Activated CD8-positive, alpha-beta memory T cell treated with anti-CD3 and anti-CD28 coated beads for 4 hours (primary cell): ENCODE data around the gene MSANTD3.

Experiments used
- DNase-seq, 2 donors: peaks; one replicate each; pipeline ENCODE4 v3.0.0-alpha.2; 2020; ENCODE audit warnings: low read depth in 2 of 2

Gene MSANTD3

DNA sequence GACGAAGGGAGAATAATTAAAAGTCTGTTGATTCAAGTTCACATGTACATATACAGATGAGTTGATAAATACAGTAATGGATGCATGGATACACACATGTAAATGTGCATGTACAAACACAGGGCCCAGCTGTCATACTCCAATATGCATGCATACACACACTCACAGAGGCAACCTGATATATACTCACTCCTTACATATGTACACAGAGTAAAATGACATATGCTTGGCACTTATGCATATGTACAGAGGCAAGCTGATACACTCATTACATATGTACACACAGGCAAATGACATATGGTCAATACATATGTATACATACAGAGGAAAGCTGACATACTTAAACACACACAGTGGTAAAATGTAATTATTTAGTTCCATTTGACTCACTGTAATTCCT, 38.8 kb downstream of the MSANTD3 start:
- no peak for DNase-seq

DNA sequence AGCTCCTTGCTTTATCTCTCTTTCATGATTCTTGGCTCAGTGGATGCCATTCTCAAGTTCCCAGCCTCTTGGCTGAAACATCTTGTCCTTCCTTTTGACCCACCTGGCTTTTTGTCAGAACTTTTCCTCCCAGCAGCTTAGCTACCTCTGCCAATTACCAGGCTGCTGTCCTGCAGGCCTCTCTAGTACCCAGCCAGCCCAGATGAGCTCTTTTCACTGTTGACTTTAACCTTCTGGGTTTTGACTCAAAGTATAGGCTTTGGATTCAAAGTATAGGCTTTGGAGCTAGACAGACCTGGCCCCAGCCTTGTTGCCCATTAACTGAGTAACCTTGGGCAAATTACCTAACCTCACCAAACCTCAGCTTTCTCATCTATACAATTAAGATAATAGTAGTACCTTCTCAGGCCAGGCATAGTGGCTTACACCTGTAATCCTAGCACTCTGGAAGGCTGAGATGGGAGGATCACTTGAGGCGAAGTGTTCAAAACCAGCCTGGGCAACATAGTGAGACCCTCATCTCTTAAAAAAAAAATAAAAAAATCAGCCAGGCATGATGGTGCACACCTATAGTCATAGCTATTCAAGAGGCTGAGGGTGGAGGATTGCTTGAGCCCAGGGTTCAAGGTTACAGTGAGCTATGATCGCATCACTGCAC, 39.4 kb downstream of the MSANTD3 start:
- DNase-seq = no peak

DNA sequence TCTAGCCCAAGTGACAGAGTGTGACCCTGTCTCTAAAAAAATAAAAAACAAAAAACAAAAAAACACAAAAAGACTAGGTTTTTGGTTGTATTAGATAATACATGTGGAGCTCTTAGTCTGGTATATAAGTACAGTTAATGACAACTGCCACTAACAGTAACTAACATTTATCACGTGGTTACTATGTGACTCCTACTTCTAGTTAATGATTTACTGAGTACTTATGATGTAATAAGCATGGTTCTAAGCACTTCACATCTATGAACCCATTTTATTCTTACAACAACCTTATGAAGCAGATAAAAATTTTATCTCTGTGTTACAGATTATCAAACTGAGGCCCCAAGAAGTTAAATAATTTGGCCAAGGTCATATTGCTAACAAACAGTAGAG, 39.9 kb downstream of the MSANTD3 start:
- DNase-seq = no peak

DNA sequence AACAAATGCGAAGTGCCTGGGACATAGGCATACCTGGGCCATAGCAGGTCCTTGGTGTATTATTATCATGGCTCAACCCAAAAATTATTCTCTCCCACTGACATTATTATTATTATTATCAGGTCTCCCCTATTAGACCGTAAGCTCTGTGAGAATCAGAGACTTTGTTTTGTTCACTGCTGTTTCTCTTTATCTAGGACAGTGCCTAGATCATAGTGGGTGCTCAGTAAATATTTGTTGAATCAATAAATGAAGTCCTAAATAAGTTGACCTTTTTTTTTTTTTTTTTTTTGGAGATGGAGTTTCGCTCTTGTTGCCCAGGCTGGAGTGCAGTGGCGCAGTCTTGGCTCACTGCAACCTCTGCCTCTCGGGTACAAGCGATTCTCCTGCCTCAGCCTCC, 41.1 kb downstream of the MSANTD3 start:
- no peak for DNase-seq

DNA sequence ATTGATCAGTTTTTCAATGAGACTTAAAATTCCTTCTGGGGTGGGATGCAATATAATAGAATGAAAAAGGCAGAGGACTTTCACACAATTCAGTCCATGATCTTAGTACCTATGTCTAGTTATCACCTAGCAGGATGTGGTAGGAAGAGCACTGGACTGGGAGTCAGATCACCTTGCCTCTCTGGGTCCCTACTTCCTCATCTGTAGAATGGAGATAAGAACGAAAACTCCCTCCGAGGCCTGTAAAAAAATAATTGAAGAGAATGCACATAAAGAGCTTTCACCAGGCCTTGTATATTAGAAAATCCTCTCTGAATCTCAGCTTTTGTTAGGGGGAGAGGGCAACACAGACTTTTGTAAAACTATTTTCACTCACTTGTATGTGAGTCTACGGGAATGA, 45.3 kb downstream of the MSANTD3 start:
- DNase-seq = no peak

DNA sequence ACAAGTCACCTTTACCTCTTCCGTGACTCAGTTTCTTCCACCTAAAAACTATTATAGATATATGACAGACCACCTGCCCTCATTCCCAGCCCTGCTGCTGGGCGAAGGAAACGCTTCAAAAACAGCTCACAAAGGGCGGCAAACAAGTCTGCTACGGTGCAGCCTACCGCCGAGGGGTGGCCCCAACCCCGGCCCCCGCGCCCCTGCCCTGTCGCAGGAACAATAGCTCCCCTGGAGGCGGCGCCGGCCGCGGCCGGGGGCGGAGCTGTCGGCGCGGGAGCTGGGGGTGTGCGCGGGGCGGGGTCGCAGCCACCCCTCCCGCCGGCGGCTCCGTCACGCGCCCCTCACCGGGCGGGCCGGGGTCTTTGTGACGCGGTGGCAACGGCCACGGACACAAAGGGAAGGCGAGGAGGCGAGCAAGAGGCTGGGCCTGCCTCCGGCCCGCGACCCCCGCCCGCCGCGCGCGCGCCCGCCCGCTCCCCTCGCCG, 45.9 kb downstream of the MSANTD3 start, which contains the start of gene TMEFF1:
Gene TMEFF1, plus strand, starts transcription at position 362 of the 488 bp plus-strand sequence. CDS start 396 bp downstream, outside the sequence.
- DNase-seq = no peak

DNA sequence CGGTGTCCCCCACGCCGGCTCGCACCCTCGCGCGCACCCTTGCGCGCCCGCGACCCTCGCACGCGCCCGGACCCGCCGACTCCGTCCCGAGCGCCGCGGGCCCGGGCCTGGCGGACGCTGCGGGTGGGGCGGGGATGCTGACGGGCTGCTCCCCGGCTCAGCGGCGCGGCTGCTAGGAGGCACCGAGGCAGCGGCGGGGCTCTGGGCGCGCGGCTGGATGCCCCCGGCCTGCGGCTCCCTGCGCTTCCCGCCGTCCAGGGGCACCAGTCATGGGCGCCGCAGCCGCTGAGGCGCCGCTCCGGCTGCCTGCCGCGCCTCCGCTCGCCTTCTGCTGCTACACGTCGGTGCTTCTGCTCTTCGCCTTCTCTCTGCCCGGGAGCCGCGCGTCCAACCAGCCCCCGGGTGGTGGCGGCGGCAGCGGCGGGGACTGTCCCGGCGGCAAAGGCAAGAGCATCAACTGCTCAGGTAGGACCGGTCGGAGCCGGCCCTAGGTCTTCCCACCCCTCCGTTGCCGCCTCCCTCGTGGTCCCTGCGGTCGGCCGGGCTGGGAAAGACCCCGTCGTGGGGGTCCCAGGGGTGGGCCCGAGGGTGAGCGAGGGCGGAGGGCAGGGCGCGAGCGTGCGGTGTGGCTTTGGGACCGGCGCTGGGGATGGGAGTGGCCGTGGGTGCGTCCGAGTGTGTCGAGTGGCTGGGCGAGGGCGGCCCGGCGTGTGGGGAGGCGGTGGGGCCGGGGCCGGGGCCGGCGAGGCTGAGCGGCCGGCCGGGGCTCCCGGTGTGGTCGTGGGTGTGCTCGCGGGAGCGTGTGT, 46.5 kb downstream of the MSANTD3 start:
- no peak for DNase-seq

DNA sequence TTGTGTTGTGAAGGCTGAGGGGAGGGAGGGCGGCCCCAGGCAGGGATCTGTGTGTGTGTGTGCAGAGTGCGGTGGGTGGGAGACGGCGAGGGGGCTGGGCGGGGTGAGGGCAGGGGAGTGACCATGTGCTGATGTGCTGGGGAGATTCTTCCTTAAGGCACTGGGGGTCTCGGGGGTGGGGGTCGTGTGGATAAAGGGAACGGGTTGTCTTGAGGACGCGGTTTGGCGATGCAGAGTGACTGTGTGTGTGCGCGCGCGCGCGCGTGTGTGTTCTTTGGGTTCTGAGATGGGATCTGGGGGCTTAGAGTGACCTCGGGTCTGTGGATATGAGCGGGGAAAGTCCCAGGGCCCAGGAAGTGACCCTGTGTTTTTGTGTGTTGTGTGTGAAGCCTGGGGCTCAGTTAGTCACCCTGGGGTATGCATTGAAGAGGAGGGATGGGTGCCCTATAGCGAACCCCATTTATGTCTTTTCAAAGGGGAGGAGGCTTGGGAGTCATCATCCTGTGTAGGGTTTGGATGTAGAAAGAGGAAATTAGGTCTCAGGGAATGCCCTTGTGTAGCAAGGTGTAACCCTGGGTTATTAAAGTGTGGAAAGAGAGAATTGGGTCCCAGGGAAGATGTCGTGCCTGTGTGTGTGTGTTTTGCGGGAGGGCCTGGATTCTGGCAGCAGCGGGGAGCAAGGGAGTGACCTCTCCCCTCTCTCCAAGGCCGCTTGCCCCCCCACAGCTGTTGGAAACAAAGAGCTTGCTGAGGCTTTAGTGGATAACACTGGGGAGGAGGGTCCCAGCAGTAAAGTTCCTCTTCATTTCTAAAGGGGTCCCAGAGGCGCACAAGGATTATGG, 47.4 kb downstream of the MSANTD3 start:
- no peak for DNase-seq

DNA sequence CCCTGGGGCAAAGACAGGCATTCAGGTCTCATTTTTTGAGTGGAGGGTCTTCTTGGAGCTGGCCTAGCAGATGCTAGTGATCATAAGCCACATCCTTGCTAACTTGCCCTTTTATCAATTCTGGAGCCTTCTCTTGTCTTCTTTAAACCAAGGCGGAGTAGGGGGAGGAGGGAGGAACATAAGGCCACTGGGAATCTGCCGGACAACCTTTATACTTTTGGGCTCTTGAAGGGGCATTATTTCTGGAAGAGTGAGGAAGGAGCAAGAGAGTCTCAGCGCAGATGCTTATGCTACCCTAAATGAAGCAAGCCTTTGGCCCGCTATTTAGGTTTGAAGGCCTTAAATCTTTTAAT, 48.0 kb downstream of the MSANTD3 start:
- no peak for DNase-seq

DNA sequence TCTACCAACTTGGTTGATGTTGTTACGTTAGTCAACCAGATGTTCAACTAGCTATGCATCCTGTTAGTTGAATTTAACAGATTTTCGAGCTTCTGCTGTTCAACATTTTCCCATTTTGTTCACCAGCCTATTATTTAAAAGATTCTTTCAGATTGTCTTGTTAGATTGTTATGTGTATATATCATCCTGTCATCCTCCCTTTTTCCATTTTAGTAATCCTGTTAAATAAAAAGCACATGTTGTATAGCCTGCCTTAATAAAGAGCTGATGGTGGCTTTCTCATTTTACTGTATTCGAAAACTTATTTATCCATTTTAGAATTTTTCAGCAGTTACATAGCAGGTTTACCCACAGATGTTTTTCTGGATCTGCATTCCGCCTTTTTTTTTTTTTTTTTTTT, 50.3 kb downstream of the MSANTD3 start:
- DNase-seq = no peak

DNA sequence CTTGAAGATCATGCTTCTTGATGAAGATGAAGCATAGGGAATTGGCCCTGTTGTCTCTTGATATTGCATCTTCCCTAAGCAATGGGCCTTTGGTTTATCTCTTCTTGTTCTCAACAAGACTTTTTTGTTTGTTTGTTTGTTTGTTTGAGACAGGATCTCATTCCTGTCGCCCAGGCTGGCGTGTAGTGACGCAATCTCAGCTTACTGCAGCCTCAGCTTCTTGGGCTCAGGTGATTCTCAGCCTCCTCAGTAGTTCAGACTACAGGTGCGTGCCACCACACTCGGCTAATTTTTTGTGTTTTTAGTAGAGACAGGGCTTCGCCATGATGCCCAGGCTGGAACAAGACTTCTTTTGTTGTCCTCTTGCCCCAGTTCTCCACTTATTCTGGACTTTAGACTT, 51.2 kb downstream of the MSANTD3 start:
- no peak for DNase-seq

DNA sequence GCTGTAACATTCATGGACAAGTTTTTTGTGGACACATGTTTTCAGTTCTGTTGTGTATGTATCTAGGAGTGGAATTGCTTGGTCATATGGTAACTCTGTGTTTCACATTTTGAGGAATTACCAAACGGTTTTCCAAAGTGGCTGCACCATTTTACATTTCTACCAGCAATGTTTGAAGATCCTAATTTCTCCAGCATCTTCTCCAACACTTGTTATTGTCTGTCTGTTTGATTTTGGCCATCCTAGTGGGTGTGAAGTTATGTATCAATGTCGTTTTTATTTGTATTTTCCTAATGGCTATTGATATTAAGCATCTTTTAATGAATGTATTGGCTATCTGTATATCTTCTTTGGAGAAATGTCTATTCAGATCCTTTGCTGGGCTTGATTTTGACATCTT, 52.9 kb downstream of the MSANTD3 start:
- no peak for DNase-seq

DNA sequence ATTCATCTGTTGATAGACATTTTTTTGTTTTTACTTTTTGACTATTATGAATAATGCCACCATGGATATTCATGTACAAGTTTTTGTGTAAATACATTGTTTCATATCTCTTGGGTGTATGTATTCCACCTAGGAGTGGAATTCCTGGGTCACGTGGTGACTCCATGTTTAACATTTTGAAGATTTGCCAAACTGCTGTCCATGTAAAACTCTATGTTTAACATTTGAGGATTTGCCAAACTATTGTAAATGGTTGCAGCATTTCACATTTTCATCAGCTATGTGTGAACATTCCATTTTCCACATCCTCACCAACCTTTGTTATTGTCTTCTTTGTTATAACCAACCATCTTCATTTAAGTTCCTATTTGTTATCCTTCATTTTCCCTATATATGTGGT, 58.3 kb downstream of the MSANTD3 start:
- no peak for DNase-seq

DNA sequence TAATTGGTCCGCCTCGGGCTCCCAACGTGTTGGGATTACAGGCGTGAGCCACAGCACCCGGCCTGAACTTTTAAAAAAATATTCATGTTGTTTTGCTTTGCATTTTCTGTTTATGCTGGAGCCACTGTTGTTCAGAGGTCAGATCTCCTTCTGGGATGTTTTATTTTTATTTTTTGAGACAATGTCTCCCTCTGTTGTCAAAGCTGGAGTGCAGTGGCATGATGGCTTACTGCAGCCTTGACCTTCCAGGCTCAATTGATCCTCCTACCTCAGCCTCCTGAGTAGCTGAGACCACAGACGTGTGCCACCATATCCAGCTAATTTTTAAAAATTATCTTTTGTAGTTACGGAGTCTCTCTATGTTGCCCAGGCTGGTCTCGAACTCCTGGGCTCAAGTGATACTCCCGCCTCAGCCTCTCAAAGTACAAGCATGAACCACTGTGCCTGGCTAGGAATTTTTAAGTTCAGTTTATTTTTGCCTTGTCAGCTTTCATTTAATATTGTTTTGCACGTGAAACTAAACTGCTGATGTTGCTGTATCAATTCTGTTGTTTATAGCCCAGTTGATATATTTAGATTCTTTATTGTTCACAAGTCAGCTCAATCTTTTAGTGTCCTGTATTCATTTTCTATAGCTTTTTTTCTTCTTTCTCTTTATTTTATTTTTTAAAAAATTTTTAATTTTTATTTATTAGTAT, 59.7 kb downstream of the MSANTD3 start:
- DNase-seq = no peak

DNA sequence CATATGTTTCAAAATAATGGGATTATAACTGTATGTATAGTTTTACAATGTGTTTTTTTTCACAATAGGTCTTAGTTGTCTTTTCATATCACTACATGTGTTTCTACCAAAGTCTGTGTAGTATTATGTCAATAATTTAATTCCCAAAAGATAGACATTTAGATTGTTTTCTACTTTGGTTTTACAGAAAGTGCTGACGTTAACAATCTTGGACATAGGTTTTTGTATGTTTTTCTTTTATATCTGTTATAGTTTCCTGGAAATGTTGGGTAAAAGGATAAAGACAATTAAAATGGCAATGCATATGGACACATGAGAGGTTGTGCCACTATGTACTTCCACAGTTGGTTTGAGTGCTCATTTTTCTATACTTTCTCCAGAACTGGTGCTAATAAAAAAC, 61.2 kb downstream of the MSANTD3 start:
- no peak for DNase-seq

DNA sequence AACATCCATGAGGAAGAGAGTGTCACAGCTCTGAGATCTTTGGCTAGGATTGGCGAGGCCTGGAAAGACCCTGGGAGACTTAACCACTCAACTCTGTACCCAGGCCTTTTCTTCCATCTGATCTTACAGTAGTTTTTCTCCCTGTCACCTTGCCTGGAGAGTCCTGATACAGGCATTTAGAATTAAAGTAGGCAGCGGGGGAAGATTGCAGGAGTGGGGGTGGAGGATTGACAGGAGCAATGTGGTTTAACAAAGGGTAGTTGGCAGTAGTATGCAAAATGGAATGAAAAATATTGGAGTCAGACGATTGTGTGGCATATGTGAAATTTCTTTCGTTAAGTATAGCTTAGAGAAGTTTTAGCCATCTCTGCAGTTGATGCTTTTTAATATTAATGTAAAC, 62.9 kb downstream of the MSANTD3 start:
- DNase-seq = no peak

DNA sequence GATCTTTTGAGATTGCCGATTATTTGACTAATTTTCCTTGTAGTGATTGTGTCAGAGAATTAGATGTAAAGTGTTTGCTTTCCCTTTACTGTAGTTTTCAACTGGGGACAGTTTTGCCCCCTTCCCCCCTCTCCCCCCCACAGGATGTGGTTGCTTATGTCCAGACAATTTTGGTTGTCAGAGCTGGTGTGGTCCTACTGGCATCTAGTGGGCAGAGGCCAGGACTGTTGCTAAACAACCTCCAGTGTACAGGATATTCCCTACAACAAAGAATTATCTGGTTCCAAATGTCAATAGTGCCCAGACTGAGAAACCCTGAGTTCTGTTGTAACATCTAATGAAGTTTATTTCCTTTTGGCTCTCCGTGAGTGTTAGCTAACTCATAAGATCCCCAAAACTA, 66.0 kb downstream of the MSANTD3 start:
- DNase-seq = no peak

DNA sequence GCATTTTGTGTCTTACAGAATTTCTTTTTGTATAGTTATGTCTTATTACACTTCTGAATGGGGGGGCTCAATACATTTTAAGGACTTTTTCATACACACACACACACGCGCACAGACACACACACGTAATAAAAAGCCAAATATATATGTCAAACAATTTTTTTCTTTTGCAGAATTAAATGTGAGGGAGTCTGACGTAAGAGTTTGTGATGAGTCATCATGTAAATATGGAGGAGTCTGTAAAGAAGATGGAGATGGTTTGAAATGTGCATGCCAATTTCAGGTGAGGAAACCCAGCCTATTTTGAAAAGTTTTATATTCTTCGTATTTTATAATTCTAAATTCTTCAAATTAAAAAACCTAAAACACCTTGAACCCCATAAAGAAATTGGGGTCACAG, 71.6 kb downstream of the MSANTD3 start:
- DNase-seq = no peak

DNA sequence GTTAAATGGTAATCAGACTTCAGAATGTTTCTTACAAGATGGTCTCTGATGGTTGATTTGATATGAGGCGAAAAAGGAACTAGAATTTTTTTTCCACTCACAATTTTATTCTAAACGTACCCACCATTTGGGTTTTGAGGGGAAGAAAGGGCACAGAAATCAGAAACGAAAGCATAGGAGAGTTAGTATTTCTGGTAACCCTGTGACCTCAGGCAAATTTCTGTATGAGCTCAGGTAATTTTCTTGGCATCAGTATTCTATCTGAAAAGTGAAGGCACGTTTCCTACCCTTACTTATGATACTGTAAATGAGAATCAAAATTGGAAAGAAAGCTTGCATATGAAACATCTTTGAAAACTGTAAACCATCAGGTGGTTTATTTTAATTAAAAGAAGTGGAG, 72.5 kb downstream of the MSANTD3 start:
- DNase-seq = no peak

DNA sequence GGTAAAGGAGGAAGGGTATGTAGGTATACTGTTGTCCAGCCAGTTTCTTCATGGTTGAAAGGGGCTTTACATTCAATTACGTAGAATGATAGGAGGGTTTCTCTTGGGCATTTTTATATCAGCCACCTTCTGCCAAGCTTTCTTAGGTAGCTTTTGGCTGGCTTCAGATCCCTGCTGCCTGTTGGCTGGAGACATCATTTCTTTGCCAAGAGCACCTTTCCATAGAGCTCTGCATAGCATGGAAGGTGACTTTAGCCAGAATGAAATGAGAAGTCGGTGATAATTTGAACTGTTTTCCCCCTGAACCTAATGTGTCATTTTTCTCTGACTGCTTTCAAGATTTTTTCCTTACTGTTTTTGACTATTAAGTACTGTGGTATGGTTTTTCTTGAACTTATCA, 72.9 kb downstream of the MSANTD3 start:
- no peak for DNase-seq
